Effector CD8-positive, alpha-beta T cell (primary cell): ENCODE data around the gene SH3YL1.

Experiments used
- DNase-seq: peaks from one replicate; lab custom pipeline; 2025; lab: John Stamatoyannopoulos, UW

The SH3YL1 gene

DNA sequence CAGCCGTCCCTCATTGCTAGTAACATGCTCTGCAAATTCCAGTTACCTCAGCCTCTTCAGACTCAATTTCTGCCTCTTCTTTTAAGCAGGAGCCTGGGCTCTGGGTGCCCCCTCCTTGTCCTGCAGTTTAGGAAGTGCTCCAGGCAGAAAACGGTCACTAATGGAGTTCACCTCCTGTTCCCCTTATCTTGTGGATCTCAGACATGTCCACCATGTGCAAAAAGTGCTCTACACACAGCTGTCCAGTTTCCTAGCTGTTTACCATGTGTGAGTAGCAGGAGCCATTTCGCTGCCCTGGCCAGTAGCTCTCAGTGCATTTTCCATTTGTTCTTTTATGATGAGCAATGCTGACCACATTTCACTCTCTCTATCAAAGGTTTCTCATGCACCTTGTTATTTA, 4.9 kb downstream of the SH3YL1 start:
- DNase-seq, result no peak

DNA sequence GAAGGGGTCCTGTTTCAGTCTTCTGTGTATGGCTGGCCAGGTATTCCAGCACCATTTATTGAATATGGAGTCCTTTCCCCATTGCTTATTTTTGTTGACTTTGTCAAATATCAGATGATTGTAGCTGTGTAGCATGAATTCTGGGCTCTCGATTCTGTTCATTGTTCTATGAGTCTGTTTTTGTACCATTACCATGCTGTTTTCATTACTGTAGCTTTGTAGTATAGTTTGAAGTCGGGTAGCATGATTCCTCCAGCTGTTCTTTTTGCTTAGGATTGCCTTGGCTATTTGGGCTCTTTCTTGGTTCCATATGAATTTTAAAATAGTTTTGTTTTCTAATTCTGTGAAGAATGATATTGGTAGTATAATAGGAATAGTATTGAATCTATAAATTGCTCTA, 6.0 kb downstream of the SH3YL1 start:
- DNase-seq, result no peak

- no peak for DNase-seq
These were observed 6.4 kb downstream of the SH3YL1 start for GRCh38 chr2:257429-257828.

DNA sequence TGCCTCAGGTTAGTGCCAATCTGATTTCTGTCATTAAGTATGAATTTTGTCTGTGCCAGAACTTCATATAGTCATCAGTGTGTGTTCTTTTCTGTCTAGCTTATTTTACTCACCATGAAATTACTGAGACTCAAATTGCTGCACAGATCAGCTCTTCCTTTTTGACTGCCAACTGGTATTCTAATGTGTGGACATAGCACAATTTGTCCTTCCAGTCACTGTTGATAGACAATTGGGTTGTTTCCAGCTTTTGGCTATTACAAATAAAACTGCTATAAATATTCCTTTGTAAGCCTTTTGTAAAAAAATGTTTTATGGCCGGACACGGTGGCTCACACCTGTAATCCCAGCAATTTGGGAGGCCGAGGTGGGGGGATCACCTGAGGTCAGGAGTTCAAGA, 7.7 kb downstream of the SH3YL1 start:
- DNase-seq, result no peak

DNA sequence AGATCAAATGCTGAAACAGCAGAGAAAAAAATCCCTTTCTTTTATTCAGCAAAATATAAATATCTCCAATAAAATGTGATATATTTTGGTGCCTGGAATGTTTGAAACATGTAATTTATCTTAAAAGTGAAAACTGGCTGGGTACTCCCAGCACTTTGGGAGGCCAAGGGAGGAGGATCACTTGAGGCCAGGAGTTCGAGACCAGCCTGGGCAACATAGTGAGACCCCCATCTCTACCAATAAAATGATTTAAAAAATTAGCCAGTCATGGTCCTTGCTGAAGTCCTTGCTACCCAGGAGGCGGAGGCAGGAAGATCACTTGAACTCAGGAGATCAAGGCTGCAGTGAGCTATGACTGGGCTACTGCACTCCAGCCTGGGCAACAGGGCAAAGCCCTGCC, 8.6 kb downstream of the SH3YL1 start:
- DNase-seq, result no peak

DNA sequence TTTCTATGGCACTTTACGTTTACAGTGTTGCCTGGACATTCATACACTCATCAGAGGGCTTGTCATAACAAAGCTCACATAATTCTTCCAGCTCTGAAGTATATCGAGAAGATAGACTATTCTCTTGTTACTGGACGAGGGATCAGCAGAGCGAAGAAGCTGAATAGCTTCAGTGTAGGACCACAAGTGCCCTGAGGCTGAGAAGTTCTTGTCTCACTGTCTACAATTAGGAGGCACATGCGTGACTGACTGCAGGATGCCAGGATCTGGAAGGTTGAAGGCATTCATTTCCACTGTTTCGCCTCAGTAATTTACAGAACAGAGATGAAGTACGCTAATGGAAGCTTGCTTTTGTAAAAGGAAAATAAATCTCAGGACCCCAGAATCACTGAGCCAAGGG, 9.6 kb downstream of the SH3YL1 start:
- no peak for DNase-seq

GRCh38 chr2:253202-253638, 10.6 kb downstream of the SH3YL1 start:
- no peak for DNase-seq

DNA sequence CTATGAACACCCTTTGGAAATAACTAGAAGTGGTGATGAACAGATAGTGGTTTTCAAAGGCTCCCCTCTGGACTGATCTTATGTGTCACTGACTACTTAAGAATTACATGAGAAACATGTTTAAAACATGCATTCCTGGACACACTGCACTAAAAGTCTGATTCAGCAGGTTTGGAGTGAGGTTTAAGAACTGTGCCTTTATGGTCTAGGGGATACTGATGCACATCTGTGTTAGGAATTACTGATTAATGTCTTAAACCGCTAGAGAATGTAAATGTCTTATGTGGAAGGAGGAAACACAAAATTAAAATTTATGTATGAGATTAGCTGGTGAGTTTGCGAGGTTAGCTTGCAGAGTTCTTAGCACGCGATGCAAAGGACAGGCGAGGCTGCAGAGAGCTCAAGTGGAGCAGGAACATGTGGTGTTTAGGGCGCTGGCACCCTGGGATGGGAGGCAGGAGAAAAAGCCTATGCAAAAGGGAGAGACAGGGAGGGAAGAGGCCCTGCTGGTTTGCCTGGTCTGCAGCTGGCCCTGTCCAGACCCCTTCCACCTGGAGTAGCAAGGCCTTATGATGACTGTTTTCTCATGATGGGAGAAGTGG, 11.7 kb downstream of the SH3YL1 start:
- DNase-seq, result no peak

DNA sequence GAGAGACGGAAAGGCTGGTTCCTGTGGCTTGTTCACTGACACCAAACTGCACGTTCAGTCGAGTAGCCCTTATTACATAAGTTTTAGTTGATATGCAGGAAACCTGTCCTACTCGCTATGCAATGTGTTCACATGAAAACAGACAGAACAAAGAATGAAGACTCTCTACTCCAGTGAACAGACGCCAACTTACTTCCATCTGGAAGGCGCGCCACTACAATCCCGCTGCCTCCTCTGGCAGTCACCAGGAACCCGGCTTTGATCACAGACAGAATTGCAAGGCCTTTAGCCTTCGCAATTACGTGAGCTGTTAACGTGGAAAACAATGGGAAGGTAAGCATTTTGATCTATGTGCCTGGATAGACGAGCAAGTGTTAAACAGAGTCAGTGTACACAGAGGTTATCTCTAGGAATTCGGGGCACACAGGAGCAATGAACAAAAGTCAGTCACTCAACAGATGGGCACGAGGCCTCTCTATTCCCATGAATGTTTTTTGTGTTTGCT, 14.2 kb downstream of the SH3YL1 start:
- DNase-seq, result no peak

- DNase-seq, result no peak
These were observed 15.1 kb downstream of the SH3YL1 start for GRCh38 chr2:248724-249123.

DNA sequence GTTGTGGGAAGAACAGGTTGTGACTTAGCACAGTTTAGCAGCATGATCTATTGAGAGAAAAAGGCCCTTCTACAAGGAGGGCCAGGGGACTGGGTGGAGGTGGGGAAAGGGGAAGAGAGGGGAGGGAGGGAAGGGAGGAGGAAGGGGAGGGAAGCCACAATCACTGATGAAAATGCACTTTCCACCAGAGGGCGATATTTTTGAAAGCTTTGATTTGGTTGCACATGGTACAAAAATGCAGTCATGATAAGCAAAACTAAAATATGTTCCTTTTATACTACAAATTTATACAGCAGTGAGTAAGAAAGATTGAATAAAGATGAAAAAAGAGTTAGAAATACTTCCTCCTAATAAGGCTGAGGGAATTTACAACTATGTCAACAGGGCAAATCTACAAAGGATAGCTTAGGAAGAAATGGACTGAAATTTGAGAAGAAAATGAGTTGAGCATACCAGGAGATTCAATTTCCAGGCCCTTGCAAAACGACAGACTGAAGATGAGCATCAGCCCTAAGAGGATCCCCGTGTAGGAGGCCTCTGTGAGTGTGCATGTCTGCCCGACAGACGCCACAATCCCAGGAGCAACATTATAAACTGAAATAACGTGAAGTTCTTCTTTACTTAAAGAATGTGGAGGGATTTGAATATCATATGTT, 17.2 kb downstream of the SH3YL1 start:
- no peak for DNase-seq

- DNase-seq, result no peak
These were observed 19.3 kb downstream of the SH3YL1 start for GRCh38 chr2:244547-244946.

DNA sequence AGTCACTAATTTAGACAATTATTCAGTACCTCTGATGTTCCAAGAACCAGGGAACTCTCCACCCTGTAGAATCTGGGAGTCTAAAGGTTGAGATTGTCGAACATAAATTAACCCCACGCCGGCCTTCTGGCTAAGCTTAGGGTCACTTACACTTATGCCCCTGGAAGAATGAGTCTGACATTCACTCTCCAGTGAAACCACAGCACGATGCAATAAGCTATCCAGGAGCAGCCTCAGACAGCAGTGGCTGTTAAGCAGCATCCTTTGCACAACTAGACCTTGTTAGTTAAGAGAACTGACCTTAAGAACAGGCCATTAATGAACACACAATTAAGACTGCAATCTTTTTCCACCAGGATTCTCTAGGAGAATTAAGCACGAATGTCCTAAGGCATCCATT, 25.0 kb downstream of the SH3YL1 start:
- no peak for DNase-seq

DNA sequence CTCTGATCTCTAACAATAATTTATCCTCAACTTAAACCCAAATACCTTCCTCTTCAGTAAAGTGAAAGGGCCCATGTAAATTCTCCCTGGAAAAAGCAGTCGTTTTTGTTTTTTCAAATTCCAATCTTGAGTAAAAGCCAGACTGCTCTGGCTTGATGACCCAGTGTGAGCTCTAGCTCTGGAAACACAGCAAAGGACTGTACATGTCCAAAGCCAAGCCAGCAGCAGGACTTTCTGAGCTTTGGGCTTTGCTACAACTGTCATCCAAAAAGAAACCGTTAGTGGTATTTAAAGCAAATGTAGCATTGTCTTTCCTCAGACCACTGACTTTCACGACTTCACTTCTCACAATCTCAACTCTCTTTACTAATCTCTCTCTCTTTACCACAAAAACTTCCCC, 25.4 kb downstream of the SH3YL1 start:
- no peak for DNase-seq

GRCh38 chr2:237878-238277, 26.0 kb downstream of the SH3YL1 start:
- no peak for DNase-seq

DNA sequence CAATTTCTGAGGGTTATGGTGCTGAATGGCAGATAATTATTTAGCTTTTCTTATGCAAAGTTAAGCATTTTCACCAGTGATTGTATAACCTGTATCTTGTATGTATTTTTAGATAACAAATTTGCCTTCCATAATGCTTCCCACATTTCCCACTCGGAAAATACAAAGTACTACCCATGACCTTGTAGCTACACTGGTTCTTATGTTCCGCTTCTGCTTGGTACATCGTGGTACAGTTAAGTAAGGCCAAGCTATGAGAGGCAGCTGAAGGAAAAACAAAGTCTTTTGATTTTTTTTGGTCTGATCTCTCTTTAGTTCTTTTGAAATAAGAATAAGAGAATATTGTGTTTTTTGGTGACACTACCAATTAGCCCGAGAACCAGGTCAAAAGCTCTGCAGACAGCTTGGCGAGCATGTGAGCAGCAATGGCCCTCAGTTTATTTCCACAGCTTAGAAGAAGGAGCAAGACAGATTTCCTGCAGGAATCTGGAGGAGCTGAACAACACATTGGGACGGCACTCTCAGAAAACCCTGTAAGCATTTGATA, 26.8 kb downstream of the SH3YL1 start:
- DNase-seq, result no peak

GRCh38 chr2:234421-234820, 29.4 kb downstream of the SH3YL1 start:
- DNase-seq, result no peak

DNA sequence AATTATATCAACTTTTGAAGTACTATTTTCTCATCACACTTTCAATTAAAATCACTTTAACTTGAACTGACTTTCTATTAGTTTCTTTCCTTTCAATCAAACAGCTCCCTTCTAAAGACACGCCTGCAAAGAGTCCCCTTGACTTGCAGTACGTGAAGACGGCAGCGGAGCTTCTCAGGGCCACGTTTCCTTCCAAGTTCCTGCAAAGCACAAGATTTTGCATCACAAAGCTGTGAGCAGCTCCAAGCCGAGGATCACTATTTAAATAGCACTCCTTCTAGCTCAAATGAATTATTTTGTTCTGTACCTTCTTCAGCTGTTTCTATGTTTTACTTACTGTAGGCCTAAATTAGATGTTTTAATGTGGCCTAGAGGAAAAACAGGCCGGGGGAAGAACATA, 30.8 kb downstream of the SH3YL1 start:
- no peak for DNase-seq

GRCh38 chr2:231521-232185, 32.2 kb downstream of the SH3YL1 start:
- DNase-seq, result no peak

DNA sequence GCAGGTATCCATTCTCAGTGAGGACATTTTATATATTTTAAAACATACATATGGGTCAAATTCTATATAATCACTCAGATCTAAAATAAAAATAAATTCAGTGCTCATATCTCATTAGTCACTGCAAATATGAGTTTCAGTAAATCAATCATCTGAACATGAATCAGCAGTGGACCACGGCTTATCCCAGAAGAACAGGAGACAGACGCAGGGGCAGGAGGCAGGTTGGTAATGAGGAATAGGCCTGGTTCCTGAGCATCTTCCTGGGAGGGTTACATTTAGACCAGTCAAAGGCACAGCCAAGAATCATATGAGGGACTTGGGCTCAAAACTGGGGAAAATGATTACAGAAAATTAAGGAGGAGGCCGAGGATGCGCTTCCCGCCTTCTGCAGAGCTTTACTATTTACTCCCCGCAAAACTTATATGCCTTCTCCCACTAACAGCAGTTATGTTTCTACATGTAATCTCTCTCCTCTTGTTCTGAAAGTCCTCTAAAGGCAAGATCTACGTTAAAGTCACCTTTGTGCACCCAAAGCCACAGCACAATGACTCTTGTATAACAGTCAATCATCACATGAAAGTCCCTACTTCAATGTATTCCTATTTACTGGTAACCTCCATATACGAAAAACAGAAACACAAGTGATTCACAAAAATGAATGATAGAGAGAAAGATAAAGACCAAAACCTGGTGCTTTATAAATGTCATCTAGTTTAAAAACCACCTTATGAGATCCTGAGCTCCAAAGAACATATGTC, 35.1 kb downstream of the SH3YL1 start:
- DNase-seq, result no peak

GRCh38 chr2:228115-228514, 35.7 kb downstream of the SH3YL1 start:
- no peak for DNase-seq
